ENCODE results near the gene WWOX.

The WWOX gene

GRCh38 chr16:78288888-78289287, 189.4 kb downstream of the WWOX start:
- H3K36me3 ChIP-seq (ENCODE audit: control insufficient read depth, insufficient read depth, low read length) = no peaks in the 10 kb centered on the region
- H3K27ac ChIP-seq (ENCODE audit: low read depth, low read length) = no peak overlapping the region
- H3K79me1 ChIP-seq (ENCODE audit: low read length) = no peaks in the 10 kb centered on the region
- no peak overlapping the region for H3K23ac ChIP-seq (ENCODE audit: low read length)
- no peak overlapping the region for H4K5ac ChIP-seq (ENCODE audit: low read length)
- no peak overlapping the region for H3K4ac ChIP-seq (ENCODE audit: low read depth, low read length)
- no peak overlapping the region for H3K4me2 ChIP-seq (ENCODE audit: low read length)
- H3K9ac ChIP-seq (ENCODE audit: low read length) = no peak overlapping the region
- H3K27me3 ChIP-seq (ENCODE audit: insufficient read depth, low read length, poor library complexity) = no peaks in the 10 kb centered on the region
- no CpG with 5 or more reads among the region's 9 CpGs for WGBS (ENCODE audit: extremely low coverage, insufficient coverage, low lambda C conversion rate)
- H2BK120ac ChIP-seq (ENCODE audit: low read depth, low read length) = no peak overlapping the region
- H2AK5ac ChIP-seq (ENCODE audit: low read length) = no peak overlapping the region
- no peak overlapping the region for H2BK15ac ChIP-seq (replicated peaks; ENCODE audit: low read depth)
- H2BK5ac ChIP-seq (ENCODE audit: low read length) = no peak overlapping the region
- H4K8ac ChIP-seq (ENCODE audit: low read depth, low read length) = peak overlapping the region; percentile 76
- no peak overlapping the region for H3K4me3 ChIP-seq (ENCODE audit: low read length)
- H3K79me2 ChIP-seq (ENCODE audit: control insufficient read depth, insufficient read depth, low read length) = no peaks in the 10 kb centered on the region
- H3K18ac ChIP-seq (ENCODE audit: low read length) = no peak overlapping the region
- DNase-seq = no peak
- peaks cover 2% of the 10 kb centered on the region for H3K4me1 ChIP-seq (ENCODE audit: control insufficient read depth, low read depth, low read length)
- H3K56ac ChIP-seq (ENCODE audit: low read length) = no peak overlapping the region

DNA sequence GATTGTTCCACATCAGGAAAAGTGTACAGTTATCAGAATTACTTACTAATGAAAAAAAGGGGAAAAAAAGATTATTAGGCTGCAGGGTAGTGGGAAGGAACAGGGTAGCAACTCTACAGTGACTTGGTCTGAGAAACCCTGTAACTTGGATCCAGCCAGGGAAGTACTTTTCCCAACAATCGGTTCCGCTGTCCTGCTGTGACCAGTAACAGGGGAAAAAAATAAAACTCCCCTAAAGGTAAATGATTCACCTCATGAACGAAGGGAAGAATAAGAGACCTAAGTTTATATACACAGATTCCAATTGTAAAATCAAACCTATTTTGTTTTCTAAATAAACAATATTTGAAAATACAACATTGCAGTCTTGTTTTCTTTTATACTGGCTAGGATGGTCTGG, 189.9 kb downstream of the WWOX start:
- H2BK5ac ChIP-seq (ENCODE audit: low read length) = no peak overlapping the region
- peaks cover 2% of the 10 kb centered on the region for H3K4me1 ChIP-seq (ENCODE audit: control insufficient read depth, low read depth, low read length)
- no peak overlapping the region for H4K5ac ChIP-seq (ENCODE audit: low read length)
- no peak overlapping the region for H2AK5ac ChIP-seq (ENCODE audit: low read length)
- H3K4me3 ChIP-seq (ENCODE audit: low read length) = no peak overlapping the region
- no peak overlapping the region for H2BK120ac ChIP-seq (ENCODE audit: low read depth, low read length)
- no peak for DNase-seq
- H3K27me3 ChIP-seq (ENCODE audit: insufficient read depth, low read length, poor library complexity) = no peaks in the 10 kb centered on the region
- no peak overlapping the region for H3K27ac ChIP-seq (ENCODE audit: low read depth, low read length)
- H3K79me2 ChIP-seq (ENCODE audit: control insufficient read depth, insufficient read depth, low read length) = no peaks in the 10 kb centered on the region
- no peaks in the 10 kb centered on the region for H3K36me3 ChIP-seq (ENCODE audit: control insufficient read depth, insufficient read depth, low read length)
- H3K56ac ChIP-seq (ENCODE audit: low read length) = no peak overlapping the region
- no peak overlapping the region for H3K4ac ChIP-seq (ENCODE audit: low read depth, low read length)
- no peak overlapping the region for H4K8ac ChIP-seq (ENCODE audit: low read depth, low read length)
- no peak overlapping the region for H3K4me2 ChIP-seq (ENCODE audit: low read length)
- no peak overlapping the region for H2BK15ac ChIP-seq (replicated peaks; ENCODE audit: low read depth)
- H3K18ac ChIP-seq (ENCODE audit: low read length) = peak overlapping the region; percentile 39
- no peaks in the 10 kb centered on the region for H3K79me1 ChIP-seq (ENCODE audit: low read length)
- no CpG with 5 or more reads among the region's 3 CpGs for WGBS (ENCODE audit: extremely low coverage, insufficient coverage, low lambda C conversion rate)
- no peak overlapping the region for H3K23ac ChIP-seq (ENCODE audit: low read length)
- H3K9ac ChIP-seq (ENCODE audit: low read length) = no peak overlapping the region

- Histone ChIP-seq H2AK5ac (ENCODE audit: low read length) (no peak overlapping the region), H3K18ac (ENCODE audit: low read length) (no peak overlapping the region), H3K4me1 (ENCODE audit: control insufficient read depth, low read depth, low read length) (peaks cover 2% of the 10 kb centered on the region), H3K9ac (ENCODE audit: low read length) (no peak overlapping the region), H3K4me3 (ENCODE audit: low read length) (no peak overlapping the region), H3K4me2 (ENCODE audit: low read length) (no peak overlapping the region), H3K4ac (ENCODE audit: low read depth, low read length) (no peak overlapping the region), H3K27me3 (ENCODE audit: insufficient read depth, low read length, poor library complexity) (no peaks in the 10 kb centered on the region), H3K36me3 (ENCODE audit: control insufficient read depth, insufficient read depth, low read length) (no peaks in the 10 kb centered on the region), H3K79me2 (ENCODE audit: control insufficient read depth, insufficient read depth, low read length) (no peaks in the 10 kb centered on the region), H3K27ac (ENCODE audit: low read depth, low read length) (no peak overlapping the region), H2BK15ac (replicated peaks; ENCODE audit: low read depth) (no peak overlapping the region), H4K5ac (ENCODE audit: low read length) (no peak overlapping the region), H3K79me1 (ENCODE audit: low read length) (no peaks in the 10 kb centered on the region), H4K8ac (ENCODE audit: low read depth, low read length) (no peak overlapping the region), H2BK120ac (ENCODE audit: low read depth, low read length) (no peak overlapping the region), H2BK5ac (ENCODE audit: low read length) (no peak overlapping the region), H3K56ac (ENCODE audit: low read length) (no peak overlapping the region), H3K23ac (ENCODE audit: low read length) (no peak overlapping the region)
- no CpG with 5 or more reads among the region's 7 CpGs for WGBS (ENCODE audit: extremely low coverage, insufficient coverage, low lambda C conversion rate)
- DNase-seq = no peak
Observed at GRCh38 chr16:78289844-78290277, 190.4 kb downstream of the WWOX start.

GRCh38 chr16:78290395-78290794, 190.9 kb downstream of the WWOX start:
- no peak overlapping the region for H2BK5ac ChIP-seq (ENCODE audit: low read length)
- no peak overlapping the region for H2BK15ac ChIP-seq (replicated peaks; ENCODE audit: low read depth)
- DNase-seq = no peak
- H3K27ac ChIP-seq (ENCODE audit: low read depth, low read length) = no peak overlapping the region
- H2BK120ac ChIP-seq (ENCODE audit: low read depth, low read length) = no peak overlapping the region
- no peak overlapping the region for H3K4me2 ChIP-seq (ENCODE audit: low read length)
- no peak overlapping the region for H3K4ac ChIP-seq (ENCODE audit: low read depth, low read length)
- H3K9ac ChIP-seq (ENCODE audit: low read length) = no peak overlapping the region
- no peaks in the 10 kb centered on the region for H3K79me1 ChIP-seq (ENCODE audit: low read length)
- no peak overlapping the region for H3K4me3 ChIP-seq (ENCODE audit: low read length)
- H2AK5ac ChIP-seq (ENCODE audit: low read length) = no peak overlapping the region
- no peaks in the 10 kb centered on the region for H3K36me3 ChIP-seq (ENCODE audit: control insufficient read depth, insufficient read depth, low read length)
- peaks cover 2% of the 10 kb centered on the region for H3K4me1 ChIP-seq (ENCODE audit: control insufficient read depth, low read depth, low read length)
- WGBS (ENCODE audit: extremely low coverage, insufficient coverage, low lambda C conversion rate) = no CpG with 5 or more reads among the region's 6 CpGs
- H4K5ac ChIP-seq (ENCODE audit: low read length) = no peak overlapping the region
- H3K79me2 ChIP-seq (ENCODE audit: control insufficient read depth, insufficient read depth, low read length) = no peaks in the 10 kb centered on the region
- no peak overlapping the region for H3K18ac ChIP-seq (ENCODE audit: low read length)
- H3K27me3 ChIP-seq (ENCODE audit: insufficient read depth, low read length, poor library complexity) = no peaks in the 10 kb centered on the region
- no peak overlapping the region for H4K8ac ChIP-seq (ENCODE audit: low read depth, low read length)
- no peak overlapping the region for H3K23ac ChIP-seq (ENCODE audit: low read length)
- H3K56ac ChIP-seq (ENCODE audit: low read length) = no peak overlapping the region

- Histone ChIP-seq H3K36me3 (ENCODE audit: control insufficient read depth, insufficient read depth, low read length) (no peaks in the 10 kb centered on the region), H3K4me1 (ENCODE audit: control insufficient read depth, low read depth, low read length) (peaks cover 2% of the 10 kb centered on the region), H4K5ac (ENCODE audit: low read length) (no peak overlapping the region), H3K27me3 (ENCODE audit: insufficient read depth, low read length, poor library complexity) (no peaks in the 10 kb centered on the region), H3K79me2 (ENCODE audit: control insufficient read depth, insufficient read depth, low read length) (no peaks in the 10 kb centered on the region), H3K79me1 (ENCODE audit: low read length) (no peaks in the 10 kb centered on the region), H3K4ac (ENCODE audit: low read depth, low read length) (no peak overlapping the region), H2BK120ac (ENCODE audit: low read depth, low read length) (peak overlapping the region; percentile 28), H3K23ac (ENCODE audit: low read length) (no peak overlapping the region), H2BK15ac (replicated peaks; ENCODE audit: low read depth) (peak overlapping the region; percentile 57), H3K4me3 (ENCODE audit: low read length) (no peak overlapping the region), H3K18ac (ENCODE audit: low read length) (peak overlapping the region; percentile 45), H3K27ac (ENCODE audit: low read depth, low read length) (no peak overlapping the region), H2BK5ac (ENCODE audit: low read length) (no peak overlapping the region), H2AK5ac (ENCODE audit: low read length) (no peak overlapping the region), H3K9ac (ENCODE audit: low read length) (no peak overlapping the region), H4K8ac (ENCODE audit: low read depth, low read length) (no peak overlapping the region), H3K56ac (ENCODE audit: low read length) (no peak overlapping the region), H3K4me2 (ENCODE audit: low read length) (no peak overlapping the region)
- no CpG with 5 or more reads among the region's 12 CpGs for WGBS (ENCODE audit: extremely low coverage, insufficient coverage, low lambda C conversion rate)
- no peak for DNase-seq
Observed at GRCh38 chr16:78290872-78291591, 191.6 kb downstream of the WWOX start.

DNA sequence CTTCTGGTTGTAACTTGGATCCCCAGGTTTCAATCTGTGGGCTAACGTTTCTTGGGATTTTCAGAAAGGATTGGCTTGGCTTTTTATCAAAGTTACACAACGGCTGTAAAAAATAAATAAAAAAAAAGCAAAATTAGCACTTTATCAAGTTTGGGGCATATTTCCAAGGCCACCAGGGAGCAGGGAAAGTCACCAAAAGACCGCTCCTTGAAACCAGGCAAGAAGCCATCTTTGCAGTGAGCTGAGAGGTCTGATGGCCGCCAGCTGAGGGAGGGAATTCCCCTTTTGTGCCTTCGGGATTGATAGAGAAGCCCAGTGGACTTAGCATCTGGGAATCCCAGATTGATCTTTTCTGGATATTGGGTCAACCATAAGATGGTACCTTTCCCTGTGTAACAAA, 192.2 kb downstream of the WWOX start:
- no peaks in the 10 kb centered on the region for H3K27me3 ChIP-seq (ENCODE audit: insufficient read depth, low read length, poor library complexity)
- no peak overlapping the region for H3K4me2 ChIP-seq (ENCODE audit: low read length)
- H3K4me1 ChIP-seq (ENCODE audit: control insufficient read depth, low read depth, low read length) = peaks cover 2% of the 10 kb centered on the region
- H4K5ac ChIP-seq (ENCODE audit: low read length) = no peak overlapping the region
- no peak overlapping the region for H3K4ac ChIP-seq (ENCODE audit: low read depth, low read length)
- no peak overlapping the region for H3K27ac ChIP-seq (ENCODE audit: low read depth, low read length)
- no peak overlapping the region for H3K56ac ChIP-seq (ENCODE audit: low read length)
- H2BK15ac ChIP-seq (replicated peaks; ENCODE audit: low read depth) = peak overlapping the region; percentile 57
- H3K18ac ChIP-seq (ENCODE audit: low read length) = peak overlapping the region; percentile 45
- no peaks in the 10 kb centered on the region for H3K36me3 ChIP-seq (ENCODE audit: control insufficient read depth, insufficient read depth, low read length)
- H3K79me2 ChIP-seq (ENCODE audit: control insufficient read depth, insufficient read depth, low read length) = no peaks in the 10 kb centered on the region
- no CpG with 5 or more reads among the region's 5 CpGs for WGBS (ENCODE audit: extremely low coverage, insufficient coverage, low lambda C conversion rate)
- no peak overlapping the region for H3K4me3 ChIP-seq (ENCODE audit: low read length)
- no peak overlapping the region for H2BK5ac ChIP-seq (ENCODE audit: low read length)
- H3K23ac ChIP-seq (ENCODE audit: low read length) = no peak overlapping the region
- H3K9ac ChIP-seq (ENCODE audit: low read length) = no peak overlapping the region
- H3K79me1 ChIP-seq (ENCODE audit: low read length) = no peaks in the 10 kb centered on the region
- no peak overlapping the region for H2AK5ac ChIP-seq (ENCODE audit: low read length)
- DNase-seq = no peak
- H4K8ac ChIP-seq (ENCODE audit: low read depth, low read length) = no peak overlapping the region
- no peak overlapping the region for H2BK120ac ChIP-seq (ENCODE audit: low read depth, low read length)

Data from mesendoderm (in vitro differentiated cells).